Mammary epithelial cell (primary cell): ENCODE data around the gene DUSP21.

Experiments used
- CTCF ChIP-seq, 2 donors: IDR thresholded peaks in 1 of 2; conservative IDR thresholded peaks in 1 of 2; 2 replicates each; pipeline ENCODE4 v1.5.1; 2011 to 2012; ENCODE audit warnings: inconsistent platforms in 2 of 2, low read length in 2 of 2, mild to moderate bottlenecking in 2 of 2, control low read depth in 1 of 2, low read depth in 1 of 2; ENCODE audit not compliant: insufficient read depth in 1 of 2; ENCODE audit errors: extremely low read depth in 1 of 2
- EZH2 ChIP-seq: IDR thresholded peaks from 2 replicates; pipeline ENCODE4 v1.6.1; 2012; ENCODE audit warnings: low read length, inconsistent platforms, borderline replicate concordance

GRCh38 chrX:44816367-44816766 lies 27.5 kb upstream of the DUSP21 start:
- no peak for TF ChIP-seq CTCF (conservative IDR thresholded peaks at IDR 0.05 in 1 of 2, IDR thresholded peaks at IDR 0.05 in 1 of 2; ENCODE audit: extremely low read depth in 1 of 2, insufficient read depth in 1 of 2, low read depth in 1 of 2, low read length in 2 of 2)
- no peak for TF ChIP-seq EZH2
